GM12878 (cell line): ENCODE measurements around the gene SARDH. TPM values are rescaled to one million over a fixed set of nuclear protein-coding genes. Genes with fewer than 3 reads are reported as not detected.

Source experiments
- ATAC-seq: fragments of 200-7000 bp; cut with Tn5 transposase; 3 replicates; pipeline ENCODE4 v1.9.1; 2020; ENCODE audit warnings: mild to moderate bottlenecking, moderate library complexity
- BruUV-seq: library from RNA; stranded (reverse); fragments of 400-500 nt; replicated peaks from 2 replicates; lab custom pipeline; 2021; lab: Mats Ljungman, UMichigan
- CTCF ChIA-PET: fragments of 300-600 bp; sonication (Branson Sonifier 250); formaldehyde crosslinking; extraction: SDS; loops from one replicate; lab custom pipeline; 2021; ENCODE audit warnings: inconsistent platforms; lab: Yijun Ruan, JAX
- POLR2A ChIA-PET: fragments of 350-600 bp; formaldehyde crosslinking; extraction: SDS; loops from one replicate; lab custom pipeline; 2021; ENCODE audit warnings: inconsistent platforms; lab: Charles Lee
- RAD21 ChIA-PET: fragments of 300-600 bp; sonication (Branson Sonifier 250); formaldehyde crosslinking; loops from one replicate; lab custom pipeline; 2023; ENCODE audit warnings: antibody characterized with exemption; ENCODE audit not compliant: unreplicated experiment; lab: Charles Lee
- SMC1A ChIA-PET: fragments of 300-600 bp; sonication (Branson Sonifier 250); formaldehyde crosslinking; loops from one replicate; lab custom pipeline; 2023; ENCODE audit not compliant: unreplicated experiment, uncharacterized antibody; lab: Charles Lee
- DNase-seq: peaks from one replicate; pipeline ENCODE4 v3.0.0-alpha.2; 2011; ENCODE audit warnings: low read depth, low spot score
- FAIRE-seq: peaks from 3 replicates; lab custom pipeline; 2011; peaks lifted over from hg19 to GRCh38; lab: Jason Lieb, UNC
- H2AFZ ChIP-seq: 2 replicates; pipeline ENCODE4 v1.6.0; 2011; ENCODE audit warnings: low read depth, low read length, control low read depth; ENCODE audit not compliant: control insufficient read depth
- H3K27ac ChIP-seq: 2 replicates; pipeline ENCODE4 v1.5.1; 2011; ENCODE audit warnings: control low read depth; ENCODE audit not compliant: control insufficient read depth, insufficient read depth
- H3K27me3 ChIP-seq, 2 experiments: replicated peaks in 1 of 2; 2 replicates each; pipeline versions ENCODE4 v1.6.0 to v1.6.1; 2011; ENCODE audit warnings: low read length in 1 of 2; ENCODE audit not compliant: control insufficient read depth in 2 of 2, insufficient read depth in 2 of 2
- H3K36me3 ChIP-seq, 2 experiments: 2 replicates each; pipeline ENCODE4 v1.5.1; 2011; ENCODE audit warnings: low read length in 1 of 2; ENCODE audit not compliant: control insufficient read depth in 2 of 2, insufficient read depth in 2 of 2
- H3K4me1 ChIP-seq: 2 replicates; pipeline ENCODE4 v1.6.1; 2011; ENCODE audit warnings: mild to moderate bottlenecking, low read length, moderate library complexity, mixed read lengths; ENCODE audit not compliant: control insufficient read depth, insufficient read depth
- H3K4me2 ChIP-seq: 2 replicates; pipeline ENCODE4 v1.6.0; 2011; ENCODE audit warnings: control low read depth; ENCODE audit not compliant: control insufficient read depth, insufficient read depth
- H3K4me3 ChIP-seq: fragments of 200-600 bp; sonication (generic); 2 replicates; pipeline ENCODE4 v1.5.1; 2016
- H3K79me2 ChIP-seq: 2 replicates; pipeline ENCODE4 v1.6.0; 2011; ENCODE audit warnings: low read length; ENCODE audit not compliant: control insufficient read depth, insufficient read depth
- H3K9ac ChIP-seq: 2 replicates; pipeline ENCODE4 v1.8.0; 2011; ENCODE audit warnings: low read length, control low read depth, mixed read lengths; ENCODE audit not compliant: control insufficient read depth, insufficient read depth
- H3K9me3 ChIP-seq: replicated peaks from 3 replicates; pipeline ENCODE4 v1.5.1; 2011; ENCODE audit warnings: mild to moderate bottlenecking, low read length; ENCODE audit not compliant: control insufficient read depth, insufficient read depth
- H4K20me1 ChIP-seq: 2 replicates; pipeline ENCODE4 v1.6.0; 2011; ENCODE audit not compliant: control insufficient read depth, insufficient read depth
- HSF1 ChIP-seq: fragments of 150-350 bp; IDR thresholded peaks from 2 replicates; pipeline ENCODE4 v1.6.1; 2014; ENCODE audit warnings: mild to moderate bottlenecking, low read depth, low read length
- KAT2A ChIP-seq: conservative IDR thresholded peaks from 2 replicates; pipeline ENCODE4 v1.6.1; 2011; ENCODE audit warnings: low read depth, low read length; ENCODE audit not compliant: control insufficient read depth
- PBX3 ChIP-seq: IDR thresholded peaks from 2 replicates; pipeline ENCODE4 v1.6.1; 2011; ENCODE audit warnings: mild to moderate bottlenecking, low read depth, low read length, moderate library complexity; ENCODE audit not compliant: insufficient replicate concordance
- SMAD5 ChIP-seq: IDR thresholded peaks from 2 replicates; pipeline ENCODE4 v1.6.1; 2016; ENCODE audit warnings: antibody characterized with exemption, low read depth
- WGBS: methylation state at CpG from one replicate; pipeline ENCODE4 v1.1.6; 2016; ENCODE audit warnings: low lambda C conversion rate; ENCODE audit not compliant: insufficient replicate concordance, insufficient coverage; ENCODE audit errors: missing lambda C conversion rate; 5-methylcytosine and 5-hydroxymethylcytosine counted together
- in situ Hi-C: fragments of 300-500 bp; cut with MboI; formaldehyde crosslinking; loops from 9 replicates; pipeline ENCODE4 v1.14.3; 2018; ENCODE audit warnings: mixed read lengths
- intact Hi-C: fragments of 100-400 bp; cut with micrococcal nuclease; formaldehyde crosslinking; loops from one replicate; pipeline ENCODE4 v1.14.2; 2022; ENCODE audit not compliant: unreplicated experiment
- polyA plus RNA-seq, 11 experiments: library from polyadenylated mRNA; depleted of rRNA in 4 of 11; unstranded in 6 of 11; stranded (reverse) in 5 of 11; fragments of >200 nt; fragmentation: Nextera tagmentation in 4 of 11; fragmentation: Illumina TruSeq in 1 of 11; extraction: Ambion mirVana in 4 of 11; extraction: Trizol in 1 of 11; gene quantifications; 1 replicate in 1 of 11; 2 replicates in 10 of 11; pipeline versions ENCODE4 v1.2.1 to v1.2.3, GENCODE V29; 2011 to 2016; ENCODE audit warnings: inconsistent platforms in 2 of 11, missing spikeins in 2 of 11, low read depth in 1 of 11
- total RNA-seq, 4 experiments: library from RNA; depleted of rRNA in 3 of 4; stranded (reverse); fragments of >200 nt in 3 of 4; fragmentation: Illumina TruSeq in 1 of 4; extraction: Trizol in 1 of 4; gene quantifications; 2 replicates each; pipeline versions ENCODE4 v1.2.1 to v1.2.3, GENCODE V29; 2013 to 2021

The SARDH gene
- total and polyA plus RNA-seq, 10 of the 15 experiments (the other 5 are each of a cell fraction or from before 2014, with no cell fraction given): 0.03 to 0.15 (median 0.10) TPM; not detected in 6

DNA sequence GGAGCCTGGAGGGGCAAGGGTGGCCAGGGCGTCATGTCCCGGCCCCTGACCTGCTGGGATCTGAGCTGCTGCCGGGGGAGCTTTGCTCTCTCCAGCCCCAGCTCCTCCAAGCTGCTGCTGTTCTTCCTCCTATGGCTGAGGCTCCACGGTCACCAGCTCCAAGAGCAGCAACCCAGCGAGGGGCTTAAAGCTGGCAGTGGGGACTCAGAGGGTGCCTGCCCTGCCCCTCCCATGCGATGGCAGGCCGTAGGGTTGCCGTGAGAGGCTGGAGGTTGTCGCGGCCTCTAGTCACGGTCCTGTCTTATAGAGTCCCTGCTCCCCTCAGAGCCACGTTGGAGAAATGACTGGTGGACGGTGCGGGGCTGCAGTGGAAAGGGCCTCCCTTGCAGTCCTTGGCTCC, 82.5 kb downstream of the SARDH start:
- no peak for FAIRE-seq
- in situ Hi-C loops: no loop called here

More for the DNA sequence above, 82.5 kb downstream of the SARDH start:
- H3K4me2 ChIP-seq: no peak overlapping the region
- ATAC-seq (no peak), DNase-seq (no peak)
- ChIA-PET CTCF (no interaction called here), SMC1A (no interaction called here), POLR2A (no interaction called here), RAD21 (no interaction called here)
- TF ChIP-seq SMAD5: no peak
- TF ChIP-seq HSF1: no peak
- no peak for TF ChIP-seq PBX3
- no peak for TF ChIP-seq KAT2A
- no peaks in the 10 kb centered on the region for H3K79me2 ChIP-seq
- no peaks in the 10 kb centered on the region for H3K36me3 ChIP-seq
- H4K20me1 ChIP-seq: no peaks in the 10 kb centered on the region
- H3K4me3 ChIP-seq: no peak overlapping the region
- intact Hi-C loops: no loop called here
- no peaks in the 10 kb centered on the region for H3K4me1 ChIP-seq
- peaks cover 7 to 13% of the 10 kb centered on the region in 2 experiments; a peak in 3 of 4 replicates for H3K27me3 ChIP-seq
- no TSS peak for BruUV-seq
- H3K27ac ChIP-seq: no peak overlapping the region
- WGBS: 27% methylated on average over 14 of the region's 14 CpGs
- no peaks in the 10 kb centered on the region for H3K9me3 ChIP-seq
- no peak overlapping the region for H2AFZ ChIP-seq
- H3K9ac ChIP-seq: no peak overlapping the region
